Right forelimb (tissue), 1 donor: Measurements from ENCODE around the gene RBKS.
"Not testable (repeated sequence)": the region's sequence is repeated elsewhere in the genome, so short reads cannot be mapped to it uniquely, and the experiment has no call there.

Source experiments
- DNase-seq: peaks from one replicate; pipeline ENCODE4 v3.0.0-alpha.2; 2018

Gene RBKS

GRCh38 chr2:27903649-27904404 lies 13.6 kb upstream of the RBKS start:
- no peak for DNase-seq

DNA sequence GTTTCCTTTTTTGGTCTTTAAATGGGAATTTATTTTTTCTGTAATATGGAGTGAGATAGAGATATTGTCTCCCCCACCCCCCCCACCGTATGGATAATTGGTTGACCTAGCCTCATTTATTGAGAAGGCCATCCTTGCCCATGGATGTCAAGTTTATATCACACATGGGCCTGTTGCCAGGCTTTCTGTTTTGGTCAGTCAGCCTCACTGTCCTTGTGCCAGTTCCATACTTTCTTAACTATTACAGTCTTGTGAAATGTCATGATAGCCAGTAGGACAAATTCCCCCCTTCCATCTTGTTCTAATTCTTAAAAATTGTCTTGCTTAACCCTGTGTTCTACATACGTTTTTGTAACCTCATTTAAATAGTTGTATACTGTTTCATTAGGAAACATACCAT lies 12.8 kb upstream of the RBKS start:
- DNase-seq: no peak

GRCh38 chr2:27902098-27902497 lies 11.9 kb upstream of the RBKS start:
- DNase-seq: no peak

- no peak for DNase-seq
Observed at GRCh38 chr2:27901234-27901633, 11.0 kb upstream of the RBKS start.

DNA sequence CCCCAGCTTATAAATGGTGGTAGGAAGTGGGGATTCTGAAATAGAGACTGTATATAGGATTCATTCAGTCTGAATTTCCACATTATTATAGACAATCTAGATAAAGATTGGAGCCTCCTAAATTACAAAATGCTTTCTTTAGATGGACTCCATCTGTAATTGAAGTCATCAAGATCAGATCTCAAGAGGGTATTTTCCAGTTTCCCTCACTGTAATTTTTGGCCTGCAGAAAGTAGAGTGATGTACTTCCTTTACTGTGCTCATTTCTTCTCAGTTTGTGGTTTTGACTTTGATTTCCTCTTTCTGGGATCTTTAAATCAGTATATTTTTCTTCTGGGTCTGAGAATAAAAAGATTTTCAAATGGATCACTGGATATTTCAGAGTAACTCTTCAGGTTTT lies 7.5 kb upstream of the RBKS start:
- DNase-seq: no peak

DNA sequence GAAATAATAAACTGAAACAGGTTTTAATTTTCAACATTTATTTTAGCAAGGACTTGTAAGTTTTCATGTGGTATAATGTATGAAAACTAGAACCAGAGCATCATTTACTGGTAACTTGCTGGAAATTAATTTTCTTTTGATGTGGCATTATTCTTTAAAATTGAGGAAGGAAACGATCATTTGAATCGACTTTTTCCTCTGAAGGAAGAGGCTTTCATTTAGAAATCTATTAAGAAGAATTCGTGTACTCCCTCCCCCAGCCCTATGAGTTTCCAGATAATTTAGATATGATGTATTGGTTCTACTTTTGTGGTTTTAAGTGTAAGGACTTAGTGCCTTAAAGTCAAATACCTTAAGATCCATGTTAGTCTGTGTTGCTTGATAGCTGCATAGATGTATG lies 2.8 kb upstream of the RBKS start:
- DNase-seq: no peak

DNA sequence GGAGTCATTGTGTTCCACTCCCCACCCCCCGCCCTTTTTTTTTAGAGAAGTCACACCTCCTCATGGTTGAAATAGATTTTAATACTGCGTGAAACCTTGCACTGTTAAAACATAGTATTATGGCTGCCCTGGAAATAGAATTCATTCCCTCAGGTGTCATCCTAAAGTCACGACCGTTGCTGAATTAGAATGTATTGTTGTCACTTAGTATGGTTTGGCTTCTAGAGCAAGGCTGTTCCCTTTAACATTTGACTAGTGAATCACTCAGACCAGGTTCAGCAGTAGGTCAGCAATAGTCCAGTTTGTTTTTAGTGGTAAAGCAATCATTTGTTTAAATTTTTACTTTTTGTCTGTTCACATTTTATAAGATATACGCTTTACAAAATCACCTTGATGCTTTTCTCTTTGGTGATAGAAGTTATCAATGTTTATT lies 1.5 kb upstream of the RBKS start:
- DNase-seq: no peak

GRCh38 chr2:27890924-27891672 lies 911 bp upstream of the RBKS start:
- peak; percentile 83 for DNase-seq

- no peak for DNase-seq
Observed at GRCh38 chr2:27889774-27890145, 427 bp downstream of the RBKS start.

GRCh38 chr2:27888790-27889189 lies 1.4 kb downstream of the RBKS start:
- no peak for DNase-seq

- DNase-seq: no peak
Observed at GRCh38 chr2:27887830-27888229, 2.4 kb downstream of the RBKS start.

- DNase-seq: no peak
Observed at GRCh38 chr2:27887111-27887510, 3.1 kb downstream of the RBKS start.

GRCh38 chr2:27886322-27886721 lies 3.9 kb downstream of the RBKS start:
- no peak for DNase-seq

DNA sequence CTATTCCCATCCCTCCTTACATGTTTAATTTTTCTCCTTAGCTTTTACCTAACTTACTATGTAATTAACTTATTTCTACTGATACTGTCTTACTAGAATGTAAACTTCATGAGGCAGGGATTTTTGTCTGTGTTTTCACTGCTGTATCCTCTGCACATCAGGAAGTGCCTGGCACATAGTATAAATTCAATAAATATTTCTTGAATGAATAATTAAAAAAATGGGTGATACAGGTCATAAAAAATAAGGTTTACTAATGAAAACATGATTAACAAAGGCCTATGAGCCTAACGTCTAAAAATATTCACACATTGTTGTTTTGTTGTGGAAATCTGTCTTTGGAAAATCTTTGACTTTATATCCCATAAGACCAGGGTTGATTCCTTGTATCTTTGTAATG lies 4.5 kb downstream of the RBKS start:
- DNase-seq: no peak

DNA sequence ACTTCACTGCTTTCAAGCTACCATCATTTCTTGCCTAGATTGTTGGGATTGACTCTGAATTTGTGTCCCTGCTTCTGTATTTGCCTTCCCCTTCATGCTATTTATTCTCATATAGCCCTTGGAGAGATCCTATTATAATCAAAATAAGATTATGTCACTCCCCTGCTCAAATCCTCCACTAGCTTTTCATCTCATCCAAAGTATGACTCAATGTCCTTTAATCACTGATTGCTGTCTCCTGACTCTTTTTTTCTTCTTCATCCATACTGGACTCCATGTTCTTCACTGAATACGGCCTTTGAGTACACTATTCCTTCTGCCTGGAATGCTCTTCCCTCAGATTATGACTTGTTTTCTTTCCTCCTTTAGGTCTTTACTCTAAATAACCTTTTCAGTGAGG lies 5.0 kb downstream of the RBKS start:
- DNase-seq: no peak

DNA sequence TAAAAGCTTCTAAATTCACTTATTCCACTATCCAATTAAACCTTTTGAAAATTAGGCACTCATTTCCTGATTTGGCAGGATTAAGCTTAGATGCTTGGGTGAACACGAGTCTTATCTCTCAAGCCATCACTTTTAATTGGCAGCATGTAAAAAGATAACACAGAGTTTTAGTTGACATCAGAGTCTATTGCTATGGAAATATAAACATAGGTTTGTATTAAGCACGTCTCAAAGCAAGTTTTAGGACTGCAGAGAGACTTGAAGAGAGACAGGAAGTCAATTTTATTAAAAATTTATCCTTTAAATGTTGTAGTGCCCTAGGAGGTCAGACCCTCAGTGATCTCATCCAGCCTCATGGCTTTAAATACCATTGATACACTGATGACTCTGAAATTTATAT lies 5.6 kb downstream of the RBKS start:
- DNase-seq: no peak

DNA sequence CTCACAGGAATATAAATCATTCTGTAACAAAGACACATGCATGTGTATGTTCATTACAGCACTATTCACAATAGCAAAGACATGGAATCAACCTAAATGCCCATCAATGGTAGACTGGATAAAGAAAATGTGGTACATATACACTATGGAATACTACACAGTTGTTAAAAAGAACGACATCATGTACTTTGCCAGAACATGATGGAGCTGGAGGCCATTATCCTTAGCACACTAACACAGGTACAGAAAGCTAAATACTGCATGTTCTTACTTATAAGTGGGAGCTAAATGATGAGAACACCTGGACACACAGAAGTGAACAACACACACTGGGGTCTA lies 7.6 kb downstream of the RBKS start:
- DNase-seq: not testable (repeated sequence)

DNA sequence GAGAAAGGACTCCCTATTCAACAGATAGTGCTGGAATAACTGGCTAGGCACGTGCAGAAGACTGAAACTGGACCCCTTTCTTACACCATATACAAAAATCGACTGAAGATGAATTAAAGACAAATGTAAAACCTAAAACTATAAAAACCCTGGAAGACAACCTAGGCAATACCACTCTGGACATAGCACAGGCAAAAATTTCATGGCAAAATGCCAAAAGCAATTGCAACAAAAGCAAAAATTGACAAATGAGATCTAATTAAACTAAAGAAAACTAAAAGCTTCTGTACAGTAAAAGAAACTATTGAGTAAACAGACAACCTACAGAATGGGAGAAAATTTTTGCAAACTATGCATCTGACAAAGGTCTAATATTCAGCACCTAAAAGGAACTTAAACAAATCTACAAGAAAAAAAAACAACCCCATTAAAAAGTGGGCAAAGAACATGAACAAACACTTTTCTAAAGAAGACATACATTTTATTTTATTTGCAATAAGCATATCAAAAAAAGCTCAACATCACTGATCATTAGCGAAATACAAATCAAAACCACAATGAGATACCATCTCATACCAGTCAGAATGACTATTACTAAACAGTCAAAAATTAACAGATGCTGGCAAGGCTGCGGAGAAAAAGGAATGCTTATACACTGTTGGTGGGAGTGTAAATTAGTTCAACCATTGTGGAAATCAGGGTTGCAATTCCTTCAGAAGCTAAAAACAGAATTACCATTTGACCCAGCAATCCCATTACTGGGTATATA lies 8.2 kb downstream of the RBKS start:
- not testable (repeated sequence) for DNase-seq

GRCh38 chr2:27878825-27879224 lies 11.4 kb downstream of the RBKS start:
- DNase-seq: no peak

GRCh38 chr2:27875089-27875881 lies 14.9 kb downstream of the RBKS start:
- no peak for DNase-seq

- no peak for DNase-seq
Observed at GRCh38 chr2:27873091-27873490, 17.1 kb downstream of the RBKS start.

DNA sequence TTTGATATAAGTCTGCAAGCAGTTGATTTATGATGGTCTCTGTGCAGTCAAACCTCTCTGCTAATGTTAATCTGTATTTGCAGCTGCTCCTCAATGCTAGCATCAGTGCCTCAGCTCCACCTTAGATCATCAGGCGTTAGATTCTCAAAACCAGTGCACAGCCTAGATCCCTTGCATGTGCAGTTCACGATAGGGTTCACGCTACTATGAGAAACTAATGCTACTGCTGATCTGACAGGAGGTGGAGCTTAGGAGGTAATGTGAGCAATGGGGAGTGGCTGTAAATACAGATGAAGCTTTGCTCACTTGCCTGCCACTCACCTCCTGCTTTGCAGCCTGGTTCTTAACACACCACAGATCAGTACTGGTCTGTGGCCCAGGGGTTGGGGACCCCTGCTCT lies 18.4 kb downstream of the RBKS start:
- DNase-seq: no peak

DNA sequence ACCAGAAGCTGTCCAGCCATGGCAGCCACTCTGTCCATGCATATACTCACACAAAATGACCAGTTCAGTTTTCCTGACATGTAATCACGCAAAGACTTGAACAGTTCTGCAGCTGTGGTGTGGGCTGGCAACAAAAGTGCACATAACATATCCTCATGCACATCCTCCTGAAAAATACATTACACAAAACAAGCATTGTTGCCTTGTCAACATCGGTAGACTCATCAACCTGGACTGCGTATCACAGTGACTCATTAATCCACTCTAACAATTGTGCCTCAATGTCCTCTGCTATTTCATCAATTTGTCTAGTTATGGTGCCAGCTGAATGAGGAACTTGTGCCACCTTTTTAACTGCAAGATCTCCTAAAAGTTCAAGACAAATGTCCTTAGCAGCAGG lies 19.5 kb downstream of the RBKS start:
- no peak for DNase-seq
